Activated naive CD4-positive, alpha-beta T cell treated with anti-CD3 and anti-CD28 coated beads, Interleukin-2, amount 50 U/mL, for 16 hours (primary cell): ENCODE results near the gene PAK1.

Experiments
- DNase-seq: peaks from one replicate; pipeline ENCODE4 v3.0.0-alpha.2; 2020

PAK1 gene

DNA sequence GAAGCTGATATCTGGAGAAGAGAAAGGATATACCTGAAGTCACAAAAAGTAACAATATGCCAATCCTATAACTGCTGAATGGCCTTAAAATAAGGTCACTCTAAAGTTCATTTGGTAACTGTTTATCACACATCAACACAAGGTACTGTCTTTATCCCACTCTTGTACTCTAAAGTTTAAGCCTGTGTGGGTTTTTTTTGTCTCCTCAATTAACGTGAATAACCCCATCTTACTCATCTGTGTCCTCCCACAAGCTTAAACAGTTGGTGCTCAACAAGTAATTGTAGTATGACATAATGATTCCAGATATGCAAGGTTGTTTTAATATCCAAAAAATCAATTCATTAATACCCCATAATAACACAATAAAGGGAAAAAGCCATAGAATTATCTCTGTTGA, 42.1 kb downstream of the PAK1 start:
- no peak for DNase-seq

DNA sequence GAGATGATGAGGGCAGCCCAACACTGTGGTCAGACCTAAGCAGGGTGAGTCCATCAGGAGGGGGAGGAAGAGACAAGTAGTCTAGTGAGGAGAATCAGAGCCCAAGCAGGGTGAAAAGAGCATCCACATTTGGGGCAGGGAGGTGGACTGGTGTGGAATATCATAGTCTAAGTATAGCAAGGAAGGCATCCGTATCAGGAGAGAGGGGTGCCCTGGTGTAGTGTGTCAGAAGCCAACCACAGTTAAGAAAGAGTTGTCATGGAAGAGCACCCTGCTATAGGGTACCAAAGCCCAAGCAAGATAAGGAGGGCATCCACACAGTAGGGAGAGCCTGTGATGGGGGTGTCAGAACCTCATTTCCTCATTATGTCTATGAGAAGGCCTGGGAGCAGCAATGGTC, 45.3 kb downstream of the PAK1 start:
- no peak for DNase-seq

DNA sequence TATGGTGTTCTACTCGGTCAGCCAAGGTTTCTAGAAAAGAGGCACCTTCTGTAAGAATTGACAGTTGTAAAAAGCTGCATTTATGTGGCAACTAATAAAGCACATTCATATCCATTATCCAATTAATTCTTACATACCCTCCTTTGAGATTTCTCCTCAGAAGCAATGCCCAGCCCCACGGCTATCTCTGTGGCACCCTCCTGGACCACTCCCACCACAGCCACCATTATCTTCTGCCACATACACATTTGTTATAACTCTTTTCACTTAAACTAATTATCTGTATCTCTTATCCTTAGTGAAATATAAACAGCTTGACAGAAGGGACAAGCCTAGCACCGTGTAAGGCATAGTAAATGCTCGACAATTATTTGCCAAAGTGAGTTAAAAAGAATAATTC, 48.5 kb downstream of the PAK1 start:
- no peak for DNase-seq

DNA sequence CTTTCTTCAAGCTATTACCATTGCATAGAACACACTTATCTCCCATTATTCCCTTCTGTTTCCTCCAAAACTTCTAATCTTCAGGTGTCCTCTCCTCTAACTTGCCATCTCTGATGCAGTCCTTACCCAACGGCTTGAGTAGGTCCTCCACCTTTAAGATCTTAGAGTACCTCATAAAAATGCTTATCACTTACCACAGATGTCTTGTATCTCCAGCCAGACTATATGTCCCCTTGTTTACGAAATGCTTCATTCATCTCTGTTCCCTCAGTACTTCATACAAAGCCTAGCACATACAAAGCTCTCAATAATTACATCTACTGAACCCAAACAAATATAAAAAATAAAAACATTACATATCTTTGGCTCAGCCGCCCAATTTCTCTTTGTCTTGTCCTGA, 49.2 kb downstream of the PAK1 start:
- DNase-seq = no peak

DNA sequence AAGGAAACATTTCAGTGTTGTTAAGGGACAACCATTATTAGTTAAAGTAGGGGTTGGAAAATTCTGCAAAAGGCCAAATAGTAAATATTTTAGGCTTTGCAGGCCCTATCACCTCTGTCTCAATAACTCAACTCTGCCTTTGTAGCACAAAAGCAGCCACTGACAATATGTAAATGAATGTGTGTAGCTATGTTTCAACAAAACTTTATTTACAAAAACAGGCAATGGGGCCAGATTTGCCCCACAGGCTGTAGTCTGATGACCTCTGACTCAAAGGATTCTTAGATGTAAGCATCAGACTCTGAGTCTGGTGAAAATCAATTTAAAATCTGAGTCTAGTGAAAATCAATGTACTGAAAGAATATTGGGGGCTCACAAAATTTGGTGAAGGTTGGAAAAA, 50.3 kb downstream of the PAK1 start:
- DNase-seq = no peak

DNA sequence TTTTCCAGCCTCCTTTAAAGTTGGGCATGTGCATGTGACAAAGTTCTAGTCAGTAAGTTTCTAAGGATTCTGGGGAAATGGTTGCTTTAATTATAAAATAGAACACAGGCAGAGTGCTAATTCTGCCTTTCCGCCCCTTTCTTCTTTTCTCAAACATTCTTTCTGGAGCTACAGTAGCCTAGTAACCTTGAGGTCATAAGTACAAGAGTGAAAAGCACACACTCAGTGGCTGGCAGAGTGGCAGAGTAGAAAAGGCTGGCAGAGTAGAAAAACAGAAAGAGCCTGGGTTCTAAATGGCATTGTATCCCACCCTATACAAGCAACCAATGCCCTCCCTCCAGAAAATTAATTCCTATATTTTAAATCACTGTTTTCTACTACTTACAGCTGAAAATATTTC, 51.2 kb downstream of the PAK1 start:
- DNase-seq = no peak

DNA sequence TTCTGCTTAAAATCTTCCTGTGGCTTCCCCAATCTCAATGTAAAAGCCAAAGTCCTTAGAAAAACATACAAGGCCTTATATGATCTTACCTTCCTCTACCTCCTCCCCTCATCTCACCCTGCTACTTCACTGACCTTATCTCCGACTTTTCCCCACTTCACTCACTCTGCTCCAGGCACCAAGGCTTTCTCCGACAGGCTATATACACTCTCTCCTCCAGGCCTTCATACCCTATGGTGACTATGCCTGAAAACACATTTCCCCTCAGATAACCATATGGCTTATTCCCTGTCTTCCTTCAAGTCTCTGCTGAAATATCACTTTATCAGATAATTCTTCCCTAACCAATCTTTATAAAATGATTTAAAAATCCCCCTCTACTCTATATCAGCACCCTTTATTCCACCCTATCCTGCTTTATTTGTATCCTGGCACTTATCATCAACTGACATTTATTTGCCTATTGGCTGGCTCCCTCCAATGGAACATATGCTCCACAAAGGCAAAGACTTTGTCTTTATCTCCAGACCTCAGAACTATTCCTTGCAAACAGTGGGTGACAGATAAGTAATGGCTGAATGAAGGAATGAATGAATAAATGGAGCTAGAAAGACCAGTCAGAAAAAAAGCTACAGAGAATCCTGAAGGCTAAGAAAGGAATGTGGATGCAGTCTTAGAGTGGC, 52.7 kb downstream of the PAK1 start:
- no peak for DNase-seq

DNA sequence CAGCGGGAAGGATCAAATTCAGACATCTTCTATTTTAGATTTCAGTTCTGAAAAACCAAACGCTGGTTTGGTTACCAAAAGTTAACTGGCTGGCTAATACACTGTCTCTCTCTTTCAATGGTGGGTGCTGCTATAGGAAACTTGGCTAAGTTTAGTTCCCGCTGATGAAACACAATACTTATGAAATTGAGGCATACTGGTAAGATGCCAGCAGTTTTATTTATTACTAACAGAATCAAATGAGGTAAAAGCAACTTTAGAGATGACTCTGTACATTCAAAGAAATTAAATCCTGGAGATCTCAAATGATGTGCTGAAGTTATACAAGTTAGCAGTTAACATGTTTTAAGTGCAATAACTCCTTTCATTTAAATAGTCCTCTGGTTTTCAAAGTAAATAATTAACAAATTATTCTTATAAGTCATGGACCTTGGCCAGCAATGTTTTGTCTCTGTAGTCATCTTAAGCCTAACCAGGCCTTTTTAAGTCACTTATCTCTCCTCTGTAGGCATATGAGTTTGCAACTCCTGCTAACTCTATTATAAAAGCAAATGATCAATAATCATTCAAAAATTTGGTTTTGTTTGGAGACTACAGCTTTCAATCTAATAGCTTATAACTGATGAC, 54.8 kb downstream of the PAK1 start:
- no peak for DNase-seq

DNA sequence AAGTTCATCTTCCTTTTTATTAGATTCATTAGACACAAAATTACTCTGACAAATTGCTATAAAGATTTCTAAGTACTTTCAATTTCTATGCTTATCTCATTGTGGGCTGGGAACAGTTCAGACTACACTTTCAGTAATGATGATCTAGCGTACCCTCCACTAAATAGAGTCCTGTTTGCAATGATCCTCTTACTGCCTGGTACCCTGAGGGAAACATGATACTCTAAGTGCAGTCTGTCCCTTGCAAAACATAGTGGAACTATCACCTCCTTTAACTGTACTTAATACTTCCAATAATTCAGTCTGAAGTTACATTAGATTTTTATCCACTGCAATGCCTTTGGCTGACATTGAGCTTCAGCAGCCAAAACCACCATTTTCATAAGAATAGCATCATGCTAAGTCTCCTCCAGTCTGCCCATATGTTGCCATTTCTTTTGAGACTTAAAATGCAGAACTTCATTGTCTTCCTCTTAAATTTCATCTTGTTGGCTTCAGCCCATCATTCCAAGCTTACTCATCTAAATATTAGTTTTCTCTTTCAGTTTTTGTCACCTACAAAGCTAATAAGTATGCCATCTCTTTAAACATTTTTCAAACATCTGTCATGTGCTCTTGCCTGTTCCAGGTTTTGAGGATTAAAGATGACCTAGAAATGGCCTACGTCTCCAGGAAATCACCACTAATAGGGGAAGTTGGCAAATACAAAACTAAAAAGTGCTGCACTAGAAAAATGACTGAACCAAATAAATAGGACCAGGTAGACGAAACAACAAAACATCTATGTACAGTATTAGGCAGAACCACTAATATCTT, 55.5 kb downstream of the PAK1 start:
- no peak for DNase-seq

DNA sequence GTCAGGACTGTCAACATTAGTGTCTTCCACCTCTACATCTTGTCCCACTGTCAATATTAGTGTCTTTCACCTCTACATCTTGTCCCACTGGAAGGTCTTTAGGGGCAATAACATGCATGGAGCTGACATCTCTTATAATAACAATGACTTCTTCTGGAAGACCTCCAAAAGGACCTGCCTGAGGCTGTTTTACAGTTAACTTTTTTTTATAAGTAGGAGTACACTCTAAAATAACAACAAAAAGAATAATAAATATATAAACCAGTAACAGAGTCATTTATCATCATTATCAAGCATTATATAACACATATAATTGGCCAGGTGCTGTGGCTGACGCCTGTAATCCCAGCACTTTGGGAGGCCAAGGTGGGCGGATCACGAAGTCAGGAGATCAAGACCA, 57.5 kb downstream of the PAK1 start:
- DNase-seq = no peak

DNA sequence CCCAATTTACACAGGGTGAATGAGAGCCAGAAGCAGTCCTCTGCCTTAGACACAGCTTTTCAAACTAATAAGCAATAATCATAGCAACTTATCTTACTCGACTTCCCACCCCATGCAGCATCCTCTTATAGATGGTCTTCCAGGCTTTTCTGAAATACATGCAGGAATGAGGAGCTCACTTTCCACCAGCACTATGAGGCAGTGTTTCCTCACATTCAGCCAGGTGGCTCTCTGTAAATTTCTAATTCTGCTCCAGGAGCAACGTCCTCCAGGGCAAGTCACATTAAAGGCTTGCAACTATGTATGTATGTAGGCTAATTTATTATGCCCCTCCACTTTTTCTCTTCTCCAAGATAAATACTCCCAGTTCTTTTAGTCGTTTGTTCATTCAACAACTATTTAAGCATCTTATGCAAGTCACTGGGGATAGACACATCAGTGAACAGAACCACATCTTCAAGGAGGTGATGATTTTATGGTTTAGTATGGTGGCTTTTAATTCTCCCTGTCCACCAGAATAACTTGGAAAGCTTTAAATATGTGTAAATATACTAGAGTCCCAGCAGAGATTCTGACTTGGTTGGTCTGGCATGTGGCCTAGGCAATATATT, 59.9 kb downstream of the PAK1 start:
- DNase-seq = no peak

DNA sequence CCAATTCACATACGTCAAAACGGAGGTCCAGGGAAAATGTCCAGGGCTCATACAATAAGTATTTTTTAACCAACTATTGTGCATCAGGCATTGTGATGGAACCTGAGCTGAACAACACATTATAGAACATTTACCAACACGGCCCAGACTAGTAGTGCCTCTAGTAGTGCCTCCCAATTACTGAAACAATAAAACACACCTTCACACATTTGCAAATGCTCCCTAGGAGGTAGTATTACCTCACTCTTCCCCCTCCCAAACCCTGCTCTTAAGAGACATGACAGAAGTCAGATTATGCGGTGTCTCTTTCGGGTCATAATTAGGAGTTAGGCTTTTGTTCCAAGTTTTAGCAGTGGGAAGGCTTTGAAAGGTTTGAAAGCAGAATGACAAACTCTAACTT, 61.1 kb downstream of the PAK1 start:
- DNase-seq = no peak

DNA sequence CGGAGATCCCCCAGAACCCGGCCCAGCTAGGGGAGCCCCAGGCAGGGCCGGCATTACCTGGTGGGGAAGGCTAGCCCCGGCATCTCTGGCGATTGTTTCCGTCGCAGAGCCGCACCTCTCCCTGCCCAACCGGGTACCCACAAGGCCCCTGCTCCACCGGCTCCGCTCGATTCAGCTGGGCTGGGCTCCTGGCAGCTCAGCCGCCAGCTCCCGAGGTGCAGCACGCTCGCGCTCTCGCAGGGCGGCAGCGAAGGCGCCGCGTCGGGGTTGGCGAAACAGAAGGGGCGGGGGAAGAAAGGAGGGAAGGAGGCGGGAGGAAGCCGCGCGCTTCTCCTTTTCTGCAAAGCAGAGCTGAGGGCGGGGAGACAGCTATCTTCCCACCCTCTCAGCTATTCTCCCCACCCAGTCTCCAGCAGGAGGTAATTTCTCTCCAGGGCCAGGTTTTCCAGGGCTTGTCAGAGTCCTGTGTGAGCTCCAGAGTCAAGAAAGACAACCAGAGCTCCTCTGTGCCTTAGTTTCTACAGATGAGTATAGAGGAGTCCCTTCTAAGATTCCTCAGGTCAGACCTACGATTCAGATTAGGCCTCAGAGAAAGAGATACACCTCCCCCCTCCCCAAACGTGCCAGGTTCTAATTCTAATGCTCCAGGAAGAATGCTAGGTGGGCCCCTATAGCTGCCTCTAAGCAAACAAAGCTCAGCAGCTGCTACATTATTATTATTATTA, 62.0 kb downstream of the PAK1 start:
- DNase-seq = peak; percentile 78

DNA sequence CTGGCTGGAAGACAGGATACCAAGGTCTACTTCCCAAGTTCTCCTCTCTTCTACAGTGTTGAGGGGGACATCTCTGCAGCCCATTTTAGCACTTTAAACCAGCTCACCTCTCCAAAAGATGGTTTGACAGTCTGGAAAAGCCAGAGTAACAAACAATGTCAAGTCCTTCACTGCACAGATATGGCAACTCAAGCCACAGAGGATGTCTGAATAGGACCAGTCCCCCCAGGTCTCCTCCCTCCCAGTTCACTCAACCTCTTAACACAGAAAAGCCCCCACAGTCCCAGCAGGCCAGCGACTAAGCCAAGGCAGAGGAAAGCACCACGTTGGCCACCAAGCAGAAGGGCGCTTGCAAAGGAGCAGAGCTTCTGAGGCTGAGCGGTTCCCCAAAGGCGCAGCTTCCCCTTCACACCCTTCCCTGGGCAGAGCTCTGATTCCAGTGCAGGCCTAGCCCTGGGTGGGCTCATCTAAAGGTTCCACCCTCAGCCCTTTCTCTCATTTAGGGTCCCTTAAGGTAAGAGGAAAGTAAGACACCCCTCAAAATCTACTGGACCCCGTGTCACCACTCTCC, 62.7 kb downstream of the PAK1 start:
- peak; percentile 23 for DNase-seq

DNA sequence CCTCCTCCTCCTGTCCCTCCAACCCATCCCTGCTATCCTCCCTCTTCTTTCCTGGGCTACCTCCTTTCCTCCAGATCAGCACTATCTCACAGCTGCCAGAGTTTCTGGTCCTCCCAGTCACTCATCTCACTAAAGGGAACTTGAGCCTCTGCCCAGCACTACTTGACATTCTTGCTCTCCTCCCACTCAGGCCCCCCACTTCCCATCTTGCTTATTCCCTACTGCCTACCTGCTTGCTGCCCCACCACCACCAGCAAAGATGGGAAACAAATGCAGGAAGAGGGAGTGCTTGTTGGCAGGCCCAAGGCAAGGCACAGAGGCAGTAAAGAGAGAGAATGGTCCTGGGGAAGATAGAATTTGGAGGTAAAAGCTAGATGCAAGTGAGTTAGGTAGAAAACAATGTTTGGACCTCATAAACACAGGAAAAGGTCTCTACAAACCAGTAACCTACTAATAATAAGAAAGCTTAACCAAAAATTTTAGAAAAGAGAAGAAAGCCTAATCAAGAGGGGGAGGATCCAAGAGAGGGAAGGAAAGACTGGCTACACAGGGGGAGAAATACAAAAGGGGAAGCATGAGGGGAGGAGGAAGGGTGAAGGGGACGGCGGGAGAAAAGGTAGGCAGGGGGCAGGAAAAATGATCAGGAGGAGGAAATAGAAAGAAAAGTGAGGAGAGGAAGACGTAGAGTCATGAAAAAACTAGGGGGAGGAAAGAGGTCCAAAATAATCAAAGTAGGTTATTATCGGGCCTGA, 63.6 kb downstream of the PAK1 start:
- no peak for DNase-seq

DNA sequence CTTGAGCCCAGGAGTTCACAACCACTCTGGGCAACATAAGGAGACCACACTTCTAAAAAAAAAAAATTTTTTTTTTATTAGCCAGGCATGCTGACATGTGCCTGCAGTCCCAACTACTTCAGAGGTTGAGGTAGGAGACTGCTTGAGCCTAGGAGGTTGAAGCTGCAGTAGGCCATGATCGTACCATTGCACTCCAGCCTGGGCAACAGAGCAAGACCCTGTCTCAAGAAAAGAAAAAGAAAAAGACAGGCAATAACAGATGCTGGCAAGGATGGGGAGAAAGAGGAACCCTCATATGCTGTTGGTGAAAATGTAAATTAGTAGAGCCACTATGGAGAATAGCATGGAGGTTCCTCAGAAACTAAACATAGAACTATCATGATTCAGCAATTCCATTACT, 64.8 kb downstream of the PAK1 start:
- DNase-seq = no peak

DNA sequence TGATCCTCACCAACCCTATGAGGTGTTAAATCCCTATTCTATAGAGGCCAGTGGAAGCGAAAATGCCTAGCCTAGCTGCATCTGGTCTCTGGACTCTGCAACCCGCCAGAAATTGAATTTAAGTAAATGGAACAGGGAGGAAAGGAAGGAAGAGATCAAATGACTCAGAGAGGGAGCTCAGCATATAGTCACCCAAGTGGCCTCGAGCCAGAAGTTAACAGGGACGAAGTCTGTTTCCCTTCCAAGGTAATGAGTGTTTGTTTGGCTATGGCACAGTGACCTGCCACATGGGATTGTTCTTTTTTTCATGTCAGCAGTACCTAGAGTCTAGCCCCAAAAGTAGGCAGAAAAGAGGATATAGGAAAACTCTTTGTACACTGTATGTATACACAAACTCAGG, 66.3 kb downstream of the PAK1 start:
- DNase-seq = no peak

DNA sequence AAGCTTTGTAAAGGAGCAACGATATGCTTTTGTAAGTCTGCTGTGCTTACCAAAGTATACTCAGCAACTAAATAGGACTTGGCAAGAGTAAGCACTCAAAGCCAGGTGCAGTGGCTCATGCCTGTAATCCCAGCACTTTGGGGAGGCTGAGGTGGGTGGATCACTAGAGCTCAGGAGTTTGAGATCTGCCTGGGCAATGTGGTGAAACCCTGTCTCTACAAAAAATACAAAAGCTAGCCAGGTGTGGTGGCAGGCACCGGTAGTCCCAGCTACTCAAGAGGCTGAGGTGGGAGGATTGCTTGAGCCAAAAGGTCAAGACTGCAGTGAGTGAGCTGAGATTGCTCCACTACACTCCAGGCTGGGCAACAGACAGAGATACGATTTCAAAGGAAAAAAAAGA, 67.5 kb downstream of the PAK1 start:
- DNase-seq = no peak

DNA sequence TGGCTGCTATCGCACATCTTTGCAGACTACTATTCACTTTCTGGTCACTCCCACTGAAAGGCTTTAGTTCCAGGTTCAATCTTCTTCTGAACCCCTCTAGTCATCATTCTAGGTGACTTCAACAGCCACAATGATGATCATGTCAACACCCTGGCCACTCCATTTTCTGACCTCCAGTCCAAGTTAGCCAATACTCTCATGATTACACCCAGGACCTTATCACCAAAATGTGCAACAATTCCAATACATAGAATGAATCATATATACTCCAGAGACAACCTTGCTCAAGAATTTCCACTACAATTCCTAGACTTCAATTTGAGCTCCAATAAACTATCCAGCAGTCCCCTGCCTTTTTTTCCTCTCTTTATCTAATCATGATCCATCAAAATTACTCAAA, 70.7 kb downstream of the PAK1 start:
- no peak for DNase-seq

DNA sequence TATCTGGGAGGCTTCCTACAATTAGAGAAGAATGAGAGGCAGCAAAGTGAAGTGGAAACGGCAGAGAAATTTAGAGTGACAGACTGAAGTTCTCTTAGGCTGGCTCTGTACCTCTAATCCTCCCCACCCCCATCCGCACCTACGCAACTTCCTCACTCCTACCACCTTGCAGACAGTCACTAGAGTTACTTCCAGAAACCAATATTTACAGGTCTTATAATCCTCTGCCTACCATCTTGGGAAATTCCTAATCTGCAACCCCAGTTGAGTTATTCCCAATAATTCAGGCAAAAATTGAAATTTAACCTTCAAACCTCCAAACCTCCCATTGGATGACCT, 71.7 kb downstream of the PAK1 start:
- DNase-seq = no peak

DNA sequence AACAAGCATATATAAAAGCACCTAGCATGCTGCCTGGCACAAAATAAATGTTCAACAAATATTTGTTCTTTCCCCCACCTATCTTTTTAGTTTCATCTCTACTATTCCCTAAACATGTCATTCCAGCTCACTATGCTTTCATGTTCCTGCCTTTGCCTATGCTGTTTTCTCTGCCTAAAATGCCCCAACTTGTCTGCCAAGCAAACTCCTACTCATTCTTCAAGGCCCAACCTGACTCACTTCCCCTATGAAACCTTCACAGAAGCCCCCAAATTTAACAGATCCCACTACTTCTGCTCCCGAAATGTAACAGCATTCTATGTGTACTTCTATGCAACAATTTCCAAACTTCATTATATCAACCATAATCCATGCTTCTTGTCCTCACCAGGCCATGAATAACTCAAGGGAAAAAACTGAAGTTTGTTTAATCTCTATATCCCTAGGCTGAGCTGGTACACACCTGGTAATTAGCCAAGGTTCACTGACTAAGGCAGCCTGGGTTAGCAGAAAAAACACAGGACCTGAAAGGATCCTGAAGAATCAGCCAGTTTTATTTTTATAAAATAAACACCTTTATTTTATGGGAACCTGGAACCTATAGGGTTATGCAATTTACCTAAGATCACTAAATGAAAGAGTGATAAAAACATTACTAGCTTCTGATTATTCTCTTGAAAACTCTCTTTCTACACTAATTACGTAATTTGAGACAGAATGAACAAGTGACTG, 72.2 kb downstream of the PAK1 start:
- no peak for DNase-seq
